NCI-H2171 (cell line): ENCODE results near the gene TEKTIP1.
"Not testable (repeated sequence)": the region's sequence is repeated elsewhere in the genome, so short reads cannot be mapped to it uniquely, and the experiment has no call there.

ENCODE experiments used
- DNase-seq: peaks from one replicate; lab custom pipeline; 2025; lab: John Stamatoyannopoulos, UW

TEKTIP1 gene

DNA sequence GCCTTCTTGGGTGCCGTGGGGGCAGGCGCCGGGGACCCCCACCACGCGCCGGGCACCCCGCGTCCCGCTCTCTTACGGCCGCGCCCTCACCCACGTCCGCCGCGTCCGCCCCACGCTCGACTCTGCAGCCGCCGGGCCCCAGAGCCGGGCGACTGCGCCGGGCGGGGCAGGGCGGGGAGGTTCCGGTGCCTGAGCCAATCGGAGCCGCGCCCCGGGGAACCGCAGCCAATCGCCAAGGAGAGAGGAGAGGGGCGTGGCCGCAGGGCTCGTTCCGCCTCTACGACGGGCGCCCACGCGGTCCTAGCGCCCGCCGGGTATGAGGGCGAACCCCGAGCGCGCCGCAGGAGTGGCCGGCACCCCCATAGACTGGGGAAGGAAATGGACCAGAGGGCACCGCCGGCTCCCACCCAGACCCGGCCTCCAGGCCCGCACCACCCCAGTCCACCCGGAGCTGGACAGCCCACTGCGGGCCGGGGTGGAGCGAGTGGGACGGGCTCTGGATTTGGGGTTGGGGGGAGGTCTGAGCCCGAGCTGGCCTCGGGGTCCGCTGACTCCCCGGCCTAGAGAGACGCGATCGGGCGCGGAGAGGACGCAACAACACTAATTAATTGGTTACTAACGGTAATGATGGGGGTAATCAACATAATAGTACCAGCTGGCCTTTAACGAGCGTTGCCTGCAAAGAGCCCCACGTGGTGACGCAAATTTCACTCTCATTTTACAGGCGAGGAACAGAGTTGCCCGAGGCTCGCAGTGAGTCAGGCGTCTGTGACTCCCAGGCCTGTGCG lies 18.7 kb downstream of the TEKTIP1 start, which contains the start of gene MFSD12:
MFSD12 (minus strand) TSS at position 126 of the 788 bp plus-strand sequence. CDS start 183 bp downstream, outside the sequence.
- DNase-seq = peak; percentile 94

DNA sequence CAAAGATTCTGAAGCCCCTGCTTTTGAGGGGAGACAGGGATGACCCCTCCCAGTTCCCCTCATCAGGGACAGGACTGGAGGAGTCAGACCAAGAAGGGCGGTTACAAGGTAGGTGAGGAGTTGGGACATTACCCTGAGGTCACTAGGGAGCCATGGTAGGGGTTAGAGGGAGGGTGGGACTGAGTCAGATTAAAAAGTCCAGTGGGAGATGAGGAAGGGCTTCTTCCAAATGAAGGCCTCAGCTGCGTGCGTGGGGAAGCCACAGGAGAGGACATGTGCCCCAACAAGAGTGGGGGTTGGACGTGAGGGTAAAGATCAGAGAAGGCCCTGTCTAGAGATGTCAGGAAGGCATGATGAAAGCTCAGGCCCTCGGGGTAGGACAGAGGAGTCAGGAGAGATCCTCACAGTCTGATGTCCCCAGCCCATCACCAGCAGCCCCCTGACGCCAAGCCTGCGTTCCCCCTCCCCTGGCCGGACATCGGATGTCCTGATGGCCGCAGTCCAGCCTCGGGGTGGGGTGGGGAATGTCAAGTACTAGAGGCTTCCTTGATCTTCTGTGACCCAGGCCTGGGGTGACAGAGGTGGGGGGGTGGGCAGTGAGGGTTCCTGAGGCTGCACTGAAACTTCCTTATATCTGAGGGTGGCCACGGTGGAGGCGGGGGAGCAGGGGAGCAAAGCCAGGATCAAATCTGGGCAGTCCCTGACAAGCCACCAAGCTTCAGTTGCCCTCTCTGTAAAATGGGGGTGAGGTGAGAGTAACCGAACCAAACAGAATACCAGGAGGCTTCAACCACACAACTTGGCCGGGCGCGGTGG lies 24.9 kb downstream of the TEKTIP1 start:
- DNase-seq = no peak

DNA sequence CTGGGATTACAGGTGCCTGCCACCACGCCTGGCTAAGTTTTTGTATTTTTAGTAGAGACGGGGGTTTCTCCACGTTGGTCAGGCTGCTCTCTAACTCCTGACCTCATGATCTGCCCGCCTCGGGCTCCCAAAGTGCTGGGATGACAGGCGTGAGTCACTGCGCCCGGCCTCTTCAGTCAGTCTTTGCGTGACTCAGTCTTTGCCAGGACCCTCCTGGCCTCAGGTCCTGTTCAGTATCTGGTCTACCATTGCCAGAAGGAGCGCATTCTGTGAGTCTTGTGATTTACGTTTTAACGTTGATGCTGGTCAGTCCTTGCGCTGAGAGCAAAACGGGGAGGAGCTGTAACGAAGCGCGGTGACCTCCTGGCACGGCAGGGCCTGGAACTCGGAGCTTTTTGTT lies 26.2 kb downstream of the TEKTIP1 start:
- DNase-seq = no peak

DNA sequence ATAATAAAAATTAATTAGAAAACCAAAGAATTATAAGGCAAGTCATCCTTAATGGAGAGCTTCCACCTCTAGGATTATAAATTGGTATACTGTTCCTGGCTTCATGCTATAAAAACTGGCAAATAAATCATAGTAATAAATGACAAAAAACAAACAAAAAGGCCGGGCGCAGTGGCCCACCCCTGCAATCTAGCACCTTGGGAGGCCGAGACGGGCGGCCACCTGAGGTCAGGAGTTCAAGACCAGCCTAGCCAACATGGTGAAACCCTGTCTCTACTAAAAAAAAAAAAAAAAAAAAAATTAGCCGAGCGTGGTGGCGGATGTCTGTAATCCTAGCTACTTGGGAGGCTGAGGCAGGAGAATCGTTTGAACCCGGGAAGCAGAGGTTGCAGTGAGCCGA lies 31.1 kb downstream of the TEKTIP1 start:
- not testable (repeated sequence) for DNase-seq

DNA sequence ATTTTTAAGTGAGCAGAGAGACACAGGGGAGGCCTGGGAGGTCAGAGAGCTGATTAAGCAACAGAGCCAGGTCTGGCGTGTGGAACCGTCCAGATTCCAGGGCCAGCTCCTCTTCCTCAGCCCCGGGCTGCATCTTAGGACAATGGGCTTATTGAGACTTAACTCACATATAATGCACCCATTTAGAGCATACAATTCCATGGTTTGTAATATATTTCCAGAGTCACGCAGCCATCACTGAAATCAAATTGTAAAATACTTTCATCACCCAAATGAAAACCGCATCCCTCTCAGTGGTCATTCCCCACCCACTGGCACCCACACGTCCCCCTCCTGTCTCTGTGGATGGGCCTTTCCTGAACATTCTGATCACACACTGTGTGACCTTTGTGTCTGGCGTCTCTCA lies 31.6 kb downstream of the TEKTIP1 start:
- DNase-seq = no peak

DNA sequence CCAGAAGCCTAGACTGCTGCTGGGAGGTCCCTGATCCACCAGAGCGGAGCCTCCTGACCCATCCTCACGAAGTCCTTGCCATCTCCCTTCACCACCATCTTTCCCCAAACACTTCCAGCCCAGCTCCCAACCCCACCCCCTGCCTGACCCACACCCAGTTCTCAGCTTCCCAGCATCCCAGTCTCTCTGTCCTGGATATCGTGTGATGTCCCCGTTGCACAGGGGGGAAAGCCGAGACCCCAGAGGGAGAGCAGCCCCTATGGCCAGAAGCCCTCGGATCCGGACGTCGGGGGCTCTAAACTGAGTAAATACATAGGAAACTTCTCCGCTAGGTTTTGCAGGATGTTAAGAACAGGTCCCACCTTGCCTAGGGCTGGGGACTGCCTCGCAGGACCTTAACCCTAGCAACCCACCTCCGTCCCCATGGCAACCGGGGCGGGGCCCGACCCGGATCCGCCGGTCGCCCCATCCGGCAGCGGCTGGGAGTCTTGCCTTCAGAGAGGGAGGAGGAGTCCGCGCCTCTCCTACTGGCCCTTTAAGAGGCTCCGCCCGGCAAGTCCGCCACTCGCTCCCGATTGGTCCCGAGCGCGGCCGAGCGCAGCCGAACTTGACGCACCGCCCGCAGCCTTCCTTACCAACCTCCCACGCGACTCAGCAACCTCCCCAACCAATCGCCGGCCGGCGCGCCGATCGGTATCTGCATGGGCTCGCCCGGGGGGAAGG lies 33.3 kb downstream of the TEKTIP1 start:
- DNase-seq = peak; percentile 99

DNA sequence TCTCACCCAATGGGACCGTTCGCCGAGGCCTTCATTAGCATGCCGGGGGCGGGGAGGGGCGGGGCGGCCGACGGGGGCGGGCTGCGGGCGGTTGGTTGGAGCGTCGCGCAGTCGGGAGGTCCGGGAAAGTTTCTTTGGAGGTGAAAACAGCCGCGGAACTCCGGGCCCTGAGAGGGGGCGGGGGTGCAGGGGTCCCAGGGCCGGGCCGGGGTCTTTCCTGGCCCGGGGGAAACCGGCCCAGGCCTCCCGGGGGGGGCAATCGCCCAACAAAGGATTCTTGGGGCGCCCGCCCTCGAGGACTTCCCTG lies 33.8 kb downstream of the TEKTIP1 start, which contains the start of gene HMG20B:
HMG20B (plus strand) TSS at position 90 of the 307 bp plus-strand sequence. CDS start 366 bp downstream, outside the sequence.
- no peak for DNase-seq

DNA sequence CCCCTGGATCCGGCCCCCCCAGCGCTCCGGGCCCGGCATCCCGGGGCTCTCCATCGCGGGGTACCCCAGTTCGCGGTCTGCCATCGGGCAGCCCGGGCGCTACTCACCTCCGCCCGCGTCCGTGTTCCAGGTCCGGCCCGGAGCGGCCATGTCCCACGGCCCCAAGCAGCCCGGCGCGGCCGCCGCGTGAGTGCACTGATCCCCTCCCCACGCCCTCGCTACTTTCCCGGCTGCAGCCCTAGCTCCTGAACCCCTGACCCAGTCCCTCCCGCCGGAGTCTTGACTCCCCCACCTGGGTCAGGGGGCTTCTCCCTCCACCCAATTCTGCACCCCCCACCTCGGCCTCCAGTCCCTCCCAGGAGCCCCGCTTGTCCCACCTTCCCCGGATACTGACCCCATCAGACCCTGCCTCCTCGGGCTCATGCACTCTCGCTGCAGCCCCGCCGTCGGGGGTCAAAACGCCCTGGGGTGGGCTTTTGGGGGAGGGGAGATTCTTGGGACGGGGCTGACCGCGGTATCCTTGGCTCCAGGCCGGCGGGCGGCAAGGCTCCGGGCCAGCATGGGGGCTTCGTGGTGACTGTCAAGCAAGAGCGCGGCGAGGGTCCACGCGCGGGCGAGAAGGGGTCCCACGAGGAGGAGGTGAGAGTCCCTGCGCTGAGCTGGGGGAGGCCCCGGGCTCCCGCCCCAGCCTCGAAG lies 34.3 kb downstream of the TEKTIP1 start:
- no peak for DNase-seq

DNA sequence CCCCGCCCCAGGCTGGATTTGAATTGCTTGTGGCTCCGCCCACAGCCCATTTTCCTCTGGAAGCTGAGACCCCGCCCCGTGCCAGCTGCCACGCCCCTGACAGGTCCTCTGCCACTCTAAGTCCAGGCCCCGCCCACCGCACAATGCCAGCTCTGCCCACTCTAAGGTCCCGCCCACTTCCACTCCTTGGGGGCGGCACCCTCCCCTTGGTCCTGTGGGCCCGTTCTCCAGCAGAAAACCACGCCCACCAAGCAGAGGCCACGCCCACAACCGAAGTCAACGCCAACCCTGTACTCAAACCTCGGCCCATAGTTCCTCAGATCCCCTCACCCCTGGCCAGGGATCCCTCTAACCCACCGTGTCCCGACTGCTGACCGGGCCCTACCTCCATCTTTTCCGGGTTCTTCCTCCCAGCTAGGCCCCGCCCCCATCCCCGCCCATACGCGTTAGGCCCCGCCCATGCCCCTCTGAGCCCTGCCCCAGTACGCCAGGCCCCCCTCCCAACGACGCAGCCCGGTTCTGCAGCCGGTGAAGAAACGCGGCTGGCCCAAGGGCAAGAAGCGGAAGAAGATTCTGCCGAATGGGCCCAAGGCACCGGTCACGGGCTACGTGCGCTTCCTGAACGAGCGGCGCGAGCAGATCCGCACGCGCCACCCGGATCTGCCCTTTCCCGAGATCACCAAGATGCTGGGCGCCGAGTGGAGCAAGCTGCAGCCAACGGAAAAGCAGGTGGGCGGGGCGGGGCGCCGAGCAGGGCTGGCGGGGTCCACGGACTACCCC lies 35.1 kb downstream of the TEKTIP1 start:
- peak; percentile 63 for DNase-seq

DNA sequence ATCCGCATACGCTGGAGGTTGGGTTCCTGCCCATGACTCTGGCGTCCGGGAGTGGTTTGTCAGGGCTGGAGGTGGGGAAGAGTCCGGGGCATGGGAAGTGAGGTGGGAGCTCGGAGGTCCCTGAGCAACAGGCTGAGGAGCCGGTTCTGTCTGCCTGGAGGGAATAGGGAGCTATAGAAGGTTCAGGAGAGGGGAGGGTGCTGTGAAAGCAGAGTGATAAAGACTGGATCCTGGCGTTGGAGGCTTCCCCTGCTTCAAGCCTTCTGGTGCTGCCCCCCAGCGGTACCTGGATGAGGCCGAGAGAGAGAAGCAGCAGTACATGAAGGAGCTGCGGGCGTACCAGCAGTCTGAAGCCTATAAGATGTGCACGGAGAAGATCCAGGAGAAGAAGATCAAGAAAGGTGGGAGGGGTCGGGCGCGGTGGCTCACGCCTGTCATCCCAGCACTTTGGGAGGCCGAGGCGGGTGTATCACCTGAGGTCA lies 36.3 kb downstream of the TEKTIP1 start:
- DNase-seq = no peak

DNA sequence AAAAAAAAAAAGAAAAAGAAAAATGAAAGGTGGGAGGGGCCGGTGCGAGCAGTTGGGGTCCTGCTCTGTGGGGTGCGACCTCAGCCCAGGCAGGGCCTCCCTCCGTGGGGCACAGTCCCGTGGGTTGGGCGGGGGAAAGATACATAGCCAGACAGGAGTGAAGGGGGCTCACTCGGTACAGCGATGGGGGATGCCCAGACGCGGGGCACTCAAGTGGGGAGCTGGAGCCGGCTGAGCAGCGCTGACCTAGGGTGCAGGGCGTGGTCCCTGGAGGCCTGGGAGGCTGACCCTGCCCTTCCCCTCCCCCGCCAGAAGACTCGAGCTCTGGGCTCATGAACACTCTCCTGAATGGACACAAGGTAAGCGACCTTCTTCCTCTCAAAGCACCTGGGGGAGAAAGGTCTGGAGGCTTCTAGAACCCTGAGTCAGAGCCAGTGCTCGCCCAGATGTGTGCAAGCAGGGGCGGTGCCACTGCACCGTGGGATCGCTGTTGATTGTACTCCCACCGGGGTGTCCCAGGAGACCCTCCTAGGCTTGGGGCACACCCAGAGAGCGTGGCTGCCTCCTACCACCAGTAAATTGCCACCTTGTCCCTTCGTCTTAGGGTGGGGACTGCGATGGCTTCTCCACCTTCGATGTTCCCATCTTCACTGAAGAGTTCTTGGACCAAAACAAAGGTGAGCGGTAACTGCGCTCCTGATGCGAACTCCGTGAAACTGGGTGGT lies 37.1 kb downstream of the TEKTIP1 start:
- no peak for DNase-seq

DNA sequence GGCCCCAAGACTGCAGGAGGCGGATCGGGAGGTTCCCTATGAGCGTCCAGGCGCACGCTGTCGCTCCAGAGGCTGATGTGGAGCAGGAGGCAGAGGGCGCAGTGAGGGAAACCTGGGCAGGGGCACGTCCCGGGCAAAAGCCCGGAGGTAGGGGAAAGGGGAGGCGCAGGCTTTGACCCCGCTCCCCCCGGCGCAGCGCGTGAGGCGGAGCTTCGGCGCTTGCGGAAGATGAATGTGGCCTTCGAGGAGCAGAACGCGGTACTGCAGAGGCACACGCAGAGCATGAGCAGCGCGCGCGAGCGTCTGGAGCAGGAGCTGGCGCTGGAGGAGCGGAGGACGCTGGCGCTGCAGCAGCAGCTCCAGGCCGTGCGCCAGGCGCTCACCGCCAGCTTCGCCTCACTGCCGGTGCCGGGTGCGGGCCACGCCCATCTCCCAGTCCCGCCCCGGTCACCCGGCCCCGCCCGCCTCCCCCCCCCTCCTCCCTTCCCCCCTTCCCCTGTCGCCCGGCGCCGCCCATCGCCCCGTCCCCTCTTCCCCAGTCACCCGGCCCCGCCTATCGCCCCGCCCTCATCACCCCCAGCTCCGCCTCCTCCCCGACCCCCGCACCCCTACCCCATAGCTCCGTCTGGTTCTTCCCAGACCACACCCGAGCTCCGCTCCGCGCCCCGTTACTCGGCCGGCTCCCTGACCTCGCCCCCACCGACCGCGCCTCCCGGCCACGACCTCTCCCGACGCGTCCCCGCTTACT lies 37.9 kb downstream of the TEKTIP1 start:
- no peak for DNase-seq

DNA sequence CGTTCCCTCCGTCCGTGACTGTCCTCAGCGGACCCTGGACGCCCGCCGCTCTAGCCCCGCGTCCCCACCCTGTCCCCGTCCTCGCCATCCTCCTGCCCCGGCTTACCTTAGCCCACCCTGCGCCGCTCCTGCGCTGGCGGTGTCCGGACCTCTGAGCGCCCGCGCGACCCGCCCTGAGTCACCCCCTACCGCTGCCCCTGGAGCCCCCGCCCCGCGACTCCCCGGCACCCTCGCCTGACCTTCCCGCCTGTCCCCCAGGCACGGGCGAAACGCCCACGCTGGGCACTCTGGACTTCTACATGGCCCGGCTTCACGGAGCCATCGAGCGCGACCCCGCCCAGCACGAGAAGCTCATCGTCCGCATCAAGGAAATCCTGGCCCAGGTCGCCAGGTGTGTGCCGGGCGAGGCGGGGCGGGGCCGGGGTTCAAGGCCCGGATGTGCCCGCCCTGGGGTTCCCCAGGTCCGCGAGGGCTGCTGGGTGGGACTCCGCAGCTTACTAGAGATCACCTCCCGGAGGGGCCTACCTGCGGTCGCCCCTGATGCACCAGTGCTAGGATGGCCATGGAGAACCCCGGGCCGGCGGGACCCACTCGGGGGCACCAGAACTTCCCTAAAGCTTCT lies 38.9 kb downstream of the TEKTIP1 start:
- DNase-seq = no peak

DNA sequence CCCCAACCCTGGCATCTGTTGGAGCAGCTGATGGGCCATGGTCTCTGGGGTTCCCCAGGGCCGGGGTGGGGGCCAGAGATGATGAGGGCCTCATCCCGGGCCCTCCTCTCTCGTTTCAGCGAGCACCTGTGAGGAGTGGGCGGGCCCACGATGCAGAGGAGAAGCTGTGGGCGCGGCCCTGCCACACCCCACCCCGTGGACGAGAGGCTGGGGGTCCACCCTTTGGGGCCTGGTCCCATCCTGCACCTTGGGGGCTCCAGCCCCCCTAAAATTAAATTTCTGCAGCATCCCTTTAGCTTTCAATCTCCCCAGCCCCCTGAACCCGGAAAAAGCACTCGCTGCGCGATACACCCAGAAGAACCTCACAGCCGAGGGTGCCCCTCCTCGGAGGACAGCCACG lies 39.4 kb downstream of the TEKTIP1 start:
- DNase-seq = no peak

DNA sequence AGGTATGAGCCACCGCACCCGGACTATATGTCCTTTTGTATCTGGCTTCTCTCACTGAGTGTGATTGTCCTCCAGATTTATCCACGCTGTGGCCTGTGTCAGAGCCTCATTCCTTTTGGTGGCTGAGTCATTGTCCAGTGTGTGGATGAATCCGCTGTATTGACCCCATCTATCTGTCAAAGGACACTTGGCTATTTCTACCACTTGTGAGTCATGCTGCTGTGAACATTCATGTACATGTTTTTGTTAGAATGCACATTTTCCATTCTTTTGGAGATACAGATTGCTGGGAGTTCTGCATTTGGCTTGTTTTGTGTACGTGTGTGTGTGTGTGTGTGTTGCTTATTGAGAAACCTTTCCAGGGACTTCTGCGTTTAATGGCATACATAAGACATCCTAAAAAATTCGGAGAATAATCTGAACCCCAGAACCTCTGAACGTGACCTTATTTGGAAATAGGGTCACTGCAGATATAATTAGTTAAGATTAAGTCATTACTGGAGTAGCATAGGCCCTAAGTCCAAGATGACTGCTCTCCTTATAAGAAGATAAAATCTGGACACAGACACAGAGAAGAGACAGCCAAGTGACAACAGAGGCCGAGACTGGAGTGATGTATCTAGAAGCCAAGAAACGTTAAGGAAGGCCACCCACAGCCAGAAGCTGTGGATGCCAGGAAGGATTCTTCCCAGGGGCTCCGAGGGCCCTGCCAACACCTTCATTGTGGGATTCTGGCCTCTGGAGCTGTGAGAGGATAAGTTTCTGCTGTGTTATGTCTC lies 41.4 kb downstream of the TEKTIP1 start:
- no peak for DNase-seq

DNA sequence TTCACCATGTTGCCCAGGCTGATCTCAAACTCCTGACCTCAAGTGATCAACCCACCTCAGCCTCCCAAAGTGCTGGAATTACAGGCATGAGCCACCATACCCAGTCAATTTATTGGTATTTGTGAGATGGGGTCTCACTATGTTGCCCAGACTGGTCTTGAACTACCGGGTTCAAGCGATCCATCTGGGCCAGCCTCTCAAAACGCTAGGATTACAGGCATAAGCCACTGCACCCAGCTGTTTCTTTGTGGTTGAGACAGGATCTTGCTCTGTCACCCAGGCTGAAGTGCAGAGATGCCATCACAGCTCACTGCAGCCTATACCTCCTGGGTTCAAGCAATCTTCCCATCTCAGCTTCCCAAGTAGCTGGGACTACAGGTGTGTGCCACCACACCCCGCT lies 42.8 kb downstream of the TEKTIP1 start:
- DNase-seq = not testable (repeated sequence)

DNA sequence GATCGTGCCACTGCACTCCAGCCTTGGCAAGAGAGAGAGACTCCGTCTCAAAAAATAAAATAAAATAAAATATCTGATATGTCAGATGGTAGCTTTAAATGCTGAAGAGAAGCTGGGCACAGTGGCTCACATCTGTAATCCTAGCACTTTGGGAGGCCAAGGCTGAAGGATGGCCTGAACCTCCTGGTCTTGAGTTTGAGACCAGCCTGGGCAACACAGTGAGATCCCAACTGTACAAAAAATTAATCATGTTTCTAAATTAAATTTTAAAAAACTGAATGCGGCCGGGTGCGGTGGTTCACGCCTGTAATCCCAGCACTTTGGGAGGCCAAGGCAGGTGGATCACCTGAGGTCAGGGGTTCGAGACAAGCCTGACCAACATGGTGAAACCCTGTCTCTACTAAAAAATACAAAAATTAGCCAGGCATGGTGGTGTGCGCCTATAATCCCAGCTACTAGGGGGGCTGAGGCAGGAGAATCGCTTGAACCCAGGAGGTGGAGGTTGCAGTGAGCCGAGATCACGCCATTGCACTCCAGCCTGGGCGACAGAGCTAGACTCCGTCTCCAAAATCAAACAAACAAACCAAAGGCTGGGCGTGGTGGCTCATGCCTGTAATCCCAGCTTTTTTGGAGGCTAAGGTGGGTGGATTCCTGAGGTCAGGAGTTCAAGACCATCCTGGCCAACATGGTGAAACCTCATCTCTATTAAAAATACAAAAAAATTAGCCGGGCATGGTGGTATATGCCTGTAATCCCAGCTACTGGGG lies 45.2 kb downstream of the TEKTIP1 start:
- DNase-seq = not testable (repeated sequence)
